Tibial artery (tissue), 4 donors: ENCODE results near the gene LTC4S.
A peak's percentile ranks its signal among the peaks of the same experiment; 100 is the strongest.

ENCODE experiments used
- DNase-seq, 2 donors: peaks; one replicate each; pipeline ENCODE4 v3.0.0-alpha.2; 2019
- H3K27ac ChIP-seq, 2 donors: fragments of 200-600 bp; sonication (generic) in 1 of 2; 1 replicate in 1 of 2; 2 replicates in 1 of 2; pipeline ENCODE4 v1.5.1; 2018 to 2019; ENCODE audit warnings: mild to moderate bottlenecking in 1 of 2
- H3K27me3 ChIP-seq, 2 donors: fragments of 200-600 bp; sonication (generic) in 1 of 2; one replicate each; pipeline versions ENCODE4 v1.5.1 to v1.6.0; 2016 to 2019
- H3K36me3 ChIP-seq, 3 donors: fragments of 200-600 bp; sonication (generic) in 2 of 3; one replicate each; pipeline ENCODE4 v1.5.1; 2016 to 2019; ENCODE audit warnings: mild to moderate bottlenecking in 2 of 3
- H3K4me1 ChIP-seq, 4 donors: fragments of 200-600 bp; sonication (generic) in 2 of 4; 1 replicate in 3 of 4; 2 replicates in 1 of 4; pipeline ENCODE4 v1.5.1; 2016 to 2019
- H3K4me3 ChIP-seq, 2 donors: fragments of 200-600 bp; sonication (generic) in 1 of 2; 1 replicate in 1 of 2; 2 replicates in 1 of 2; pipeline ENCODE4 v1.5.1; 2018 to 2019; ENCODE audit warnings: mild to moderate bottlenecking in 2 of 2
- H3K9me3 ChIP-seq, 3 donors: fragments of 200-600 bp; sonication (generic) in 1 of 3; one replicate each; pipeline ENCODE4 v1.5.1; 2016 to 2019
- CTCF ChIP-seq, 2 experiments: fragments of 200-600 bp in 1 of 2; fragments of 450-650 bp in 1 of 2; IDR thresholded peaks; one replicate each; pipeline ENCODE4 v1.5.1; 2017 to 2019; ENCODE audit warnings: antibody characterized with exemption in 2 of 2, mild to moderate bottlenecking in 1 of 2, moderate library complexity in 1 of 2
- intact Hi-C: fragments of 100-400 bp; cut with DNase I; formaldehyde crosslinking; loops from one replicate; pipeline ENCODE4 v1.15.0; 2023; ENCODE audit warnings: low total_unique reads

Gene LTC4S

GRCh38 chr5:179822444-179822990, 28.7 kb downstream of the LTC4S start:
- no peak for TF ChIP-seq CTCF (IDR thresholded peaks at IDR 0.05)
- H3K4me1 ChIP-seq = peaks cover 6 to 85% (median 69%) of the 10 kb centered on the region in 4 donors

DNA sequence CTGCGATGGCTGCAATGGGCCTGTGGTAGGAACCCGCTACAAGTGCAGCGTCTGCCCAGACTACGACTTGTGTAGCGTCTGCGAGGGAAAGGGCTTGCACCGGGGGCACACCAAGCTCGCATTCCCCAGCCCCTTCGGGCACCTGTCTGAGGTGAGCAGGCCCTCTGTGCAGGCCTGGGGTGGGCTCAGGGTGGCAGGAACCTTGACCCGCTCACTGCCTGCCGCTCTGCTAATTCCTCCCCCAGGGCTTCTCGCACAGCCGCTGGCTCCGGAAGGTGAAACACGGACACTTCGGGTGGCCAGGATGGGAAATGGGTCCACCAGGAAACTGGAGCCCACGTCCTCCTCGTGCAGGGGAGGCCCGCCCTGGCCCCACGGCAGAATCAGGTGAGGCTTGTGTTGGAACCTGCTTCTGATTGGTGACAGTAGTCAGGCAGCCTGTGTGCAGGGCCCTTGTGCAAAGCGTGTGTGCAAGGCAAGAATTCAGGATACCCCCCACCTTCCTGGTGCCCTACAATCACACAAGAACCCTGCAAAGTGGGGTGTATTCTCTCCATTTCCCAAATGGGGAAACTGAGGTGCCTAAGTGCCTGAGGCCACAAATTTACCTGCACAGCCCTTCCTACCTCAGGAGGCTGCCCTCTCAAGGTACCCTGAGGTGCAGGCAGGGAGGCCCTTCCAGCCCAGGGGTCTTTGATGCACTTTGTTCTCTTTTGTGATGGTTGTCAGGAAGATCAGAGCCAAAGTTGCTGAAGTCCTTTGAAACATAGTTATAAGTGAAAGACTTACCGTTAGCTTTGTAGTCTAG, 30.4 kb downstream of the LTC4S start:
- peak in 1 of 2 donors; percentile 64 for DNase-seq
- TF ChIP-seq CTCF (IDR thresholded peaks at IDR 0.05) = no peak
- intact Hi-C loops = loop anchor here (5.0 kb wide), 1 partner anchor 33 kb away; the partner anchor contains the start of gene MRNIP
- Histone ChIP-seq H3K36me3 (peaks cover 67 to 72% (median 71%) of the 10 kb centered on the region in 3 donors), H3K27ac (peak overlapping the region; percentile 25 to 34), H3K27me3 (no peaks in the 10 kb centered on the region), H3K4me1 (peaks cover 0 to 87% (median 66%) of the 10 kb centered on the region in 4 donors), H3K9me3 (no peaks in the 10 kb centered on the region), H3K4me3 (peak overlapping the region; percentile 99 to 100)

More at GRCh38 chr5:179822444-179822990, 28.7 kb downstream of the LTC4S start:
- H3K27ac ChIP-seq = peak overlapping the region; percentile 100
- peak in 1 of 2 donors; percentile 55 for DNase-seq
- H3K36me3 ChIP-seq = peaks cover 53 to 56% (median 55%) of the 10 kb centered on the region in 3 donors
- no peaks in the 10 kb centered on the region for H3K9me3 ChIP-seq
- H3K27me3 ChIP-seq = no peaks in the 10 kb centered on the region
- peak overlapping the region; percentile 99 to 100 for H3K4me3 ChIP-seq
- intact Hi-C loops = loop anchor here (5.0 kb wide), 1 partner anchor 35 kb away; the partner anchor contains the start of gene MRNIP

- Histone ChIP-seq H3K36me3 (peaks cover 70 to 78% (median 77%) of the 10 kb centered on the region in 3 donors), H3K4me3 (no peak overlapping the region), H3K4me1 (peaks cover 0 to 83% (median 61%) of the 10 kb centered on the region in 4 donors), H3K9me3 (no peaks in the 10 kb centered on the region), H3K27ac (no peak overlapping the region), H3K27me3 (no peaks in the 10 kb centered on the region)
- DNase-seq = no peak
- TF ChIP-seq CTCF (IDR thresholded peaks at IDR 0.05) = no peak
- intact Hi-C loops = loop anchor here (5.0 kb wide), 1 partner anchor 33 kb away; the partner anchor contains the start of gene MRNIP
Measured at GRCh38 chr5:179824745-179825112, 30.9 kb downstream of the LTC4S start.

- Histone ChIP-seq H3K9me3 (no peaks in the 10 kb centered on the region), H3K36me3 (peaks cover 80 to 88% (median 87%) of the 10 kb centered on the region in 3 donors), H3K4me1 (peaks cover 0 to 76% (median 55%) of the 10 kb centered on the region in 4 donors), H3K27ac (no peak overlapping the region), H3K4me3 (no peak overlapping the region), H3K27me3 (no peaks in the 10 kb centered on the region)
- no peak for DNase-seq
- TF ChIP-seq CTCF (IDR thresholded peaks at IDR 0.05) = no peak
- intact Hi-C loops = no loop called here
Measured at GRCh38 chr5:179825655-179826182, 31.9 kb downstream of the LTC4S start.

DNA sequence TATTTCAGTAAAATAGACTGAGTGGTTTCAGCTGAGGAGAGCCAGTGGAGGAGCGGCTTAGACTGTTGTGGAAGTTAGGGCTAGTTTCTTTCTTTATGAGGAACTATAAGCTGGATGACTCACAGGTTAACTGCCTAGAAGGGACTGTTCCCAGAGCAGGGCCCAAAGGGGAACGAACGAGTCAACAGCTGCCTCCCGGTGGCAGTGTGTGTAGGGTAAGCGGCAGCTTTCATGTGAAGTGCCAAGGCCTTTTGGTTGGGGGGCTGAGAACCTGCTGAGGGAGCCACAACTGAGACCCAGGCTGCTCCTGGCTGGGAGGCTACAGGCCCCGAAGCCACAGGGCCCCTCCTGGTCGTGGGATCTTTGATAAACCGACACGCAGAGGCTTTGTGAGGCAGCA, 33.9 kb downstream of the LTC4S start:
- H3K9me3 ChIP-seq = no peaks in the 10 kb centered on the region
- intact Hi-C loops = no loop called here
- no peak for DNase-seq
- H3K4me3 ChIP-seq = no peak overlapping the region
- H3K27me3 ChIP-seq = no peaks in the 10 kb centered on the region
- peak overlapping the region; percentile 29 to 38 for H3K27ac ChIP-seq
- no peak for TF ChIP-seq CTCF (IDR thresholded peaks at IDR 0.05)
- H3K36me3 ChIP-seq = peaks cover 94 to 100% (median 100%) of the 10 kb centered on the region in 3 donors
- peaks cover 0 to 67% (median 48%) of the 10 kb centered on the region in 4 donors for H3K4me1 ChIP-seq
